A673 (cell line): ENCODE results near the gene CIZ1. TPM values are rescaled to one million over a fixed set of nuclear protein-coding genes. Genes with fewer than 3 reads are reported as not detected.
A peak's percentile ranks its signal among the peaks of the same experiment; 100 is the strongest.

ENCODE experiments used
- BruUV-seq: library from RNA; stranded (reverse); fragments of 400-500 nt; replicated peaks from 2 replicates; lab custom pipeline; 2021; lab: Mats Ljungman, UMichigan
- CTCF ChIA-PET: fragments of 300-600 bp; sonication (Branson Sonifier 250); formaldehyde crosslinking; loops from one replicate; lab custom pipeline; 2022; ENCODE audit warnings: antibody characterized with exemption; lab: Charles Lee
- POLR2A ChIA-PET: fragments of 300-600 bp; sonication (Branson Sonifier 250); formaldehyde crosslinking; loops from one replicate; lab custom pipeline; 2022; ENCODE audit warnings: antibody characterized with exemption; ENCODE audit not compliant: low non-redundant PET; lab: Charles Lee
- DNase-seq: peaks from one replicate; pipeline ENCODE4 v3.0.0-alpha.2; 2015; ENCODE audit warnings: low spot score
- H3K27ac ChIP-seq: fragments of 200-600 bp; sonication (generic); 2 replicates; pipeline ENCODE4 v1.5.1; 2016; ENCODE audit warnings: mixed run types, low read depth, mild to moderate bottlenecking, mixed read lengths, antibody characterized with exemption, low read length; ENCODE audit not compliant: poor library complexity, severe bottlenecking
- H3K27me3 ChIP-seq: fragments of 200-600 bp; sonication (generic); replicated peaks from 2 replicates; pipeline ENCODE4 v1.6.1; 2017; ENCODE audit warnings: mixed run types, low read depth, mild to moderate bottlenecking, mixed read lengths, antibody characterized with exemption, low read length; ENCODE audit not compliant: insufficient read depth, poor library complexity
- H3K36me3 ChIP-seq: fragments of 200-600 bp; sonication (generic); 2 replicates; pipeline ENCODE4 v1.6.1; 2016; ENCODE audit warnings: mixed run types, mild to moderate bottlenecking, mixed read lengths, antibody characterized with exemption, low read length; ENCODE audit not compliant: insufficient read depth, poor library complexity, severe bottlenecking
- H3K4me1 ChIP-seq: fragments of 200-600 bp; sonication (generic); 2 replicates; pipeline ENCODE4 v1.6.1; 2017; ENCODE audit warnings: mixed run types, mild to moderate bottlenecking, mixed read lengths, antibody characterized with exemption, low read length; ENCODE audit not compliant: insufficient read depth, poor library complexity, severe bottlenecking
- H3K4me3 ChIP-seq: fragments of 200-600 bp; sonication (generic); 2 replicates; pipeline ENCODE4 v1.5.1; 2016; ENCODE audit warnings: low read depth, mixed run types, mild to moderate bottlenecking, mixed read lengths, low read length; ENCODE audit not compliant: poor library complexity, severe bottlenecking
- H3K9me3 ChIP-seq: fragments of 200-600 bp; sonication (generic); 2 replicates; pipeline ENCODE4 v1.6.1; 2016; ENCODE audit warnings: mixed run types, low read depth, mild to moderate bottlenecking, mixed read lengths, antibody characterized with exemption, low read length; ENCODE audit not compliant: poor library complexity, severe bottlenecking
- EZH2 ChIP-seq: fragments of 200-600 bp; sonication (generic); IDR thresholded peaks from 2 replicates; pipeline ENCODE4 v1.6.1; 2017; ENCODE audit warnings: borderline replicate concordance, low read depth, mild to moderate bottlenecking, mixed read lengths, antibody characterized with exemption, low read length; ENCODE audit not compliant: poor library complexity, severe bottlenecking
- intact Hi-C: fragments of 100-400 bp; cut with micrococcal nuclease; formaldehyde crosslinking; loops from one replicate; pipeline ENCODE4 v1.10.0; 2022; ENCODE audit not compliant: unreplicated experiment
- total RNA-seq: library from RNA; stranded (reverse); gene quantifications from 2 replicates; pipeline ENCODE4 v1.2.3, GENCODE V29; 2021
- TF ChIP-seq, protein P1 (sequence below): fragments of 300-800, 200-600 bp; sonication (generic); conservative IDR thresholded peaks from 2 replicates; pipeline ENCODE4 v1.5.1; 2017; ENCODE audit warnings: low read depth, mild to moderate bottlenecking, antibody characterized with exemption, low read length, moderate library complexity, mixed read lengths

CIZ1 gene
- total RNA-seq, 1 experiment from 2014 or later = 158 TPM

- H3K27me3 ChIP-seq = no peaks in the 10 kb centered on the region
- intact Hi-C loops = no loop called here
- ChIA-PET CTCF (no interaction called here), POLR2A (no interaction called here)
- no peaks in the 10 kb centered on the region for H3K4me1 ChIP-seq
- TF ChIP-seq, protein P1, sequence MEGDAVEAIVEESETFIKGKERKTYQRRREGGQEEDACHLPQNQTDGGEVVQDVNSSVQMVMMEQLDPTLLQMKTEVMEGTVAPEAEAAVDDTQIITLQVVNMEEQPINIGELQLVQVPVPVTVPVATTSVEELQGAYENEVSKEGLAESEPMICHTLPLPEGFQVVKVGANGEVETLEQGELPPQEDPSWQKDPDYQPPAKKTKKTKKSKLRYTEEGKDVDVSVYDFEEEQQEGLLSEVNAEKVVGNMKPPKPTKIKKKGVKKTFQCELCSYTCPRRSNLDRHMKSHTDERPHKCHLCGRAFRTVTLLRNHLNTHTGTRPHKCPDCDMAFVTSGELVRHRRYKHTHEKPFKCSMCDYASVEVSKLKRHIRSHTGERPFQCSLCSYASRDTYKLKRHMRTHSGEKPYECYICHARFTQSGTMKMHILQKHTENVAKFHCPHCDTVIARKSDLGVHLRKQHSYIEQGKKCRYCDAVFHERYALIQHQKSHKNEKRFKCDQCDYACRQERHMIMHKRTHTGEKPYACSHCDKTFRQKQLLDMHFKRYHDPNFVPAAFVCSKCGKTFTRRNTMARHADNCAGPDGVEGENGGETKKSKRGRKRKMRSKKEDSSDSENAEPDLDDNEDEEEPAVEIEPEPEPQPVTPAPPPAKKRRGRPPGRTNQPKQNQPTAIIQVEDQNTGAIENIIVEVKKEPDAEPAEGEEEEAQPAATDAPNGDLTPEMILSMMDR = no peak
- TF ChIP-seq EZH2 = no peak
- no peaks in the 10 kb centered on the region for H3K9me3 ChIP-seq
- no TSS peak for BruUV-seq
- no peak overlapping the region for H3K4me3 ChIP-seq
- peaks cover 44% of the 10 kb centered on the region for H3K36me3 ChIP-seq
- no peak for DNase-seq
- H3K27ac ChIP-seq = no peak overlapping the region
These were observed 11.4 kb downstream of the CIZ1 start for GRCh38 chr9:128180001-128180400.

DNA sequence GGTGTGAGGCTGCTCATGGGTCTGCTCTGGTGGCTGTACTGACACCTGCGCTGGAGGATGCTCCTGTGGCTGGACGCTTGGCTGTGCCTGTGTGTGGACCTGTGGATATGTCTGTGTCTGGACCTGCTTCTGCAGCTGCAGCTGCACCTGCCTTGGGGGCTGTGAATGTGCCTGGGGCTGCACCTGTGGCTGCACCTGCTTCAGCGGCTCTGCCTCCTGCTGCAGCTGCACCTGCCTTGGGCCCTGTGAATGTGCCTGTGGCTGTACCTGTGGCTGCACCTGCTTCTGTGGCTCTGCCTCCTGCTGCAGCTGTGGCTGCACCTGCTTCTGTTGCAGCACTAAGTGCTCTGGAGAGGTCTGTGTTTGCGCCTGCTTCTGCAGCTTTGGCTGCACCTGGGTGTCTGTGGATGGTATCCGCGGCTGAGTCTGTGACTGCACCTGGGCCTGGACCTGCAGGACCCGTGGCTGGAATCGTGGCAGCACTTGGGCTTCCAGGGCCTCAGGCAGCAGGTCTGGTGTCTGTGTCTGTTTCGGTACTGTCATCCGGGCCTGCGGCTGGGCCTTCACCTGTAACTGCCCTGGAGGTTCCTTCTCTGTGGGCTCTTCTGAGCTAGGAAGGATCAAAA lies 12.5 kb downstream of the CIZ1 start:
- no peak overlapping the region for H3K27ac ChIP-seq
- no peaks in the 10 kb centered on the region for H3K4me1 ChIP-seq
- intact Hi-C loops = no loop called here
- POLR2A ChIA-PET = no interaction called here
- TF ChIP-seq EZH2 = no peak
- TF ChIP-seq, protein P1 = no peak
- H3K27me3 ChIP-seq = no peaks in the 10 kb centered on the region
- no peaks in the 10 kb centered on the region for H3K9me3 ChIP-seq
- CTCF ChIA-PET = no interaction called here
- no peak for DNase-seq
- TSS peak; percentile 68 for BruUV-seq
- H3K4me3 ChIP-seq = no peak overlapping the region
- peaks cover 44% of the 10 kb centered on the region for H3K36me3 ChIP-seq

- peak overlapping the region; percentile 25 for H3K27ac ChIP-seq
- intact Hi-C loops = no loop called here
- CTCF ChIA-PET = no interaction called here
- DNase-seq = no peak
- no peaks in the 10 kb centered on the region for H3K4me1 ChIP-seq
- no peaks in the 10 kb centered on the region for H3K27me3 ChIP-seq
- H3K4me3 ChIP-seq = no peak overlapping the region
- H3K36me3 ChIP-seq = peaks cover 42% of the 10 kb centered on the region
- TF ChIP-seq EZH2 = no peak
- TF ChIP-seq, protein P1 = no peak
- no peaks in the 10 kb centered on the region for H3K9me3 ChIP-seq
- no TSS peak for BruUV-seq
- POLR2A ChIA-PET = no interaction called here
These were observed 15.6 kb downstream of the CIZ1 start for GRCh38 chr9:128175726-128176125.
